Gastroesophageal sphincter (tissue), 3 donors: ENCODE measurements around the gene MZB1.

ENCODE experiments used
- EP300 ChIP-seq: sonication (generic); formaldehyde crosslinking; IDR thresholded peaks from one replicate; pipeline ENCODE4 v1.6.1; 2017; ENCODE audit warnings: antibody characterized with exemption, mild to moderate bottlenecking
- POLR2A ChIP-seq, 2 donors: fragments of 450-650 bp; IDR thresholded peaks; one replicate each; pipeline ENCODE4 v1.6.1; 2017; ENCODE audit warnings: antibody characterized with exemption in 2 of 2, mild to moderate bottlenecking in 2 of 2, moderate library complexity in 1 of 2
- POLR2AphosphoS5 ChIP-seq: sonication (generic); formaldehyde crosslinking; IDR thresholded peaks from one replicate; pipeline ENCODE4 v1.6.1; 2017; ENCODE audit warnings: antibody characterized with exemption
- TF ChIP-seq, protein P1 (sequence below), 4 experiments: fragments of 200-600 bp in 2 of 4; fragments of 450-650 bp in 2 of 4; sonication (generic) in 1 of 4; IDR thresholded peaks; one replicate each; pipeline ENCODE4 v1.5.1; 2017 to 2019; ENCODE audit warnings: antibody characterized with exemption in 4 of 4, mild to moderate bottlenecking in 2 of 4, moderate library complexity in 2 of 4

DNA sequence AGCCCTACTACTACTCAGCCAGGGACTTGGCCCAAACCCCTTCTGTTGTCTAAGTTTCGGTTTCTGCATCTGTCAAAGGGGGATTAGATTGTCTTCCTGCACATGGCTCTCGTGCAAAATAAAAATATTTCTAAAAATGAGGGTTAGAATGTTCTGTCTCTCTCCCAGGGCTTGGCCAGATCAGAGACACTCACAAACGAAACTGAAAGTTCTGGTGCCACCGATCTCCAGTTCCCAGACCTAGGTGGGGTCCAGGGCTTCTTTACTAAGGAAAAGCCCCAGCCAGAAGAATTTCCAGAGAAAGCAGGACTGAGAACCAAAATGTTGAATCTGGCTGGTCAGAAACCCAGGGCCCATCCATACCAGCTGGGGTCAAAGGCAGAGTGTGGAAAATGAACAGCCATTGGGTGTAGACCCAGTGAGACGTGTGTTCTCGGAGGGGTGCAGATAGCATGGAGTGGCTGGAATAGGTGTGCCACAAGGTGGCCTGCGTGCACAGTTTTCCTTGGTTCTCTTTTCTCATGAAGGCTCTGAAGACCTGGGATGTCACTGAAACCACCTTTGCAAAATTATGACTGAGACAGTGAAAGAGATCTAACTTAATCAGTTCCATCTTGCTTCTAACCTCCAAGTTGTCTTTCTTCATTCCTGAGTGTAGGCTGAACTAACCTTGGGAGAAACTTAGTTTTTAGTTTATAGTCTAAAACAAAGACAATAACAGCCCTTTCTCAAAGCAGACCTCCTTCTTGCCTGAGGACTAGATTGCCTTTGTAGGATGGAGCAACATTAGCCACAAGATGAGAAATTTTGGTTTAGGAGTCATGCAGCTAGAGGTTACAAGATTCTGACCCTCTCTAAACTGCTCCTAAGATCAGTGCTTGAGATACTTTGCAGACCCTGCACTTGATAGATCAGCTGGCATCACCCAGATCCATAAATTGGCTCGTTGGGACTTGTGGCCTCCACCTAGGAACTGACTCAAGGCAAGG lies 4.4 kb downstream of the MZB1 start:
- TF ChIP-seq POLR2AphosphoS5 = no peak
- no peak for TF ChIP-seq POLR2A (IDR thresholded peaks at IDR 0.05)
- TF ChIP-seq, protein P1, sequence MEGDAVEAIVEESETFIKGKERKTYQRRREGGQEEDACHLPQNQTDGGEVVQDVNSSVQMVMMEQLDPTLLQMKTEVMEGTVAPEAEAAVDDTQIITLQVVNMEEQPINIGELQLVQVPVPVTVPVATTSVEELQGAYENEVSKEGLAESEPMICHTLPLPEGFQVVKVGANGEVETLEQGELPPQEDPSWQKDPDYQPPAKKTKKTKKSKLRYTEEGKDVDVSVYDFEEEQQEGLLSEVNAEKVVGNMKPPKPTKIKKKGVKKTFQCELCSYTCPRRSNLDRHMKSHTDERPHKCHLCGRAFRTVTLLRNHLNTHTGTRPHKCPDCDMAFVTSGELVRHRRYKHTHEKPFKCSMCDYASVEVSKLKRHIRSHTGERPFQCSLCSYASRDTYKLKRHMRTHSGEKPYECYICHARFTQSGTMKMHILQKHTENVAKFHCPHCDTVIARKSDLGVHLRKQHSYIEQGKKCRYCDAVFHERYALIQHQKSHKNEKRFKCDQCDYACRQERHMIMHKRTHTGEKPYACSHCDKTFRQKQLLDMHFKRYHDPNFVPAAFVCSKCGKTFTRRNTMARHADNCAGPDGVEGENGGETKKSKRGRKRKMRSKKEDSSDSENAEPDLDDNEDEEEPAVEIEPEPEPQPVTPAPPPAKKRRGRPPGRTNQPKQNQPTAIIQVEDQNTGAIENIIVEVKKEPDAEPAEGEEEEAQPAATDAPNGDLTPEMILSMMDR (IDR thresholded peaks at IDR 0.05) = peak in 1 of 4 experiments; percentile 30
- no peak for TF ChIP-seq EP300
